ENCODE measurements around the gene KREMEN1. TPM values are rescaled to one million over a fixed set of nuclear protein-coding genes. Genes with fewer than 3 reads are reported as not detected.
"Not testable (repeated sequence)": the region's sequence is repeated elsewhere in the genome, so short reads cannot be mapped to it uniquely, and the experiment has no call there.

KREMEN1 gene
- total and polyA plus RNA-seq, 4 donors = 1.2 to 22.6 (median 3.8) TPM

GRCh38 chr22:29039148-29039547, 33.7 kb upstream of the KREMEN1 start:
- no peaks in the 10 kb centered on the region for H3K36me3 ChIP-seq (ENCODE audit: control insufficient read depth in 4 of 4, insufficient read depth in 3 of 4, low read depth in 1 of 4, low read length in 3 of 4)
- TF ChIP-seq TAF1 (conservative IDR thresholded peaks at IDR 0.05) (no peak), HNF4A (conservative IDR thresholded peaks at IDR 0.05) (no peak), REST (IDR thresholded peaks at IDR 0.05) (no peak), GABPA (IDR thresholded peaks at IDR 0.05 in 1 of 2, conservative IDR thresholded peaks at IDR 0.05 in 1 of 2) (no peak), FOXA2 (IDR thresholded peaks at IDR 0.05) (no peak)
- no peak overlapping the region for H3K4me3 ChIP-seq (ENCODE audit: low read depth in 1 of 3, low read length in 3 of 3)
- no peak overlapping the region for H3K27ac ChIP-seq (ENCODE audit: low read depth in 1 of 2, low read length in 2 of 2)
- H3K4me1 ChIP-seq (ENCODE audit: control insufficient read depth in 4 of 4, insufficient read depth in 4 of 4, low read length in 3 of 4) = peaks cover 0 to 27% (median 19%) of the 10 kb centered on the region in 4 donors
- no peaks in the 10 kb centered on the region for H3K27me3 ChIP-seq (ENCODE audit: control insufficient read depth in 4 of 4, insufficient read depth in 4 of 4, low read length in 3 of 4)
- WGBS = 91% methylated on average over 9 of the region's 9 CpGs
- H3K9ac ChIP-seq (ENCODE audit: low read depth in 1 of 2, low read length in 2 of 2) = no peak overlapping the region
- no peaks in the 10 kb centered on the region for H3K9me3 ChIP-seq (ENCODE audit: control insufficient read depth in 4 of 4, low read length in 3 of 4)
- DNase-seq (ENCODE audit: low spot score) = no peak

GRCh38 chr22:29039684-29040083, 33.2 kb upstream of the KREMEN1 start:
- H3K27me3 ChIP-seq (ENCODE audit: control insufficient read depth in 4 of 4, insufficient read depth in 4 of 4, low read length in 3 of 4); H3K27ac ChIP-seq (ENCODE audit: low read depth in 1 of 2, low read length in 2 of 2); H3K9ac ChIP-seq (ENCODE audit: low read depth in 1 of 2, low read length in 2 of 2); H3K4me3 ChIP-seq (ENCODE audit: low read depth in 1 of 3, low read length in 3 of 3); DNase-seq (ENCODE audit: low spot score); H3K36me3 ChIP-seq (ENCODE audit: control insufficient read depth in 4 of 4, insufficient read depth in 3 of 4, low read depth in 1 of 4, low read length in 3 of 4); H3K9me3 ChIP-seq (ENCODE audit: control insufficient read depth in 4 of 4, low read length in 3 of 4): not testable (repeated sequence)
- H3K4me1 ChIP-seq (ENCODE audit: control insufficient read depth in 4 of 4, insufficient read depth in 4 of 4, low read length in 3 of 4) = peaks cover 0 to 31% (median 21%) of the 10 kb centered on the region in 4 donors
- 88% methylated on average over 4 of the region's 4 CpGs for WGBS

GRCh38 chr22:29040385-29041275, 32.2 kb upstream of the KREMEN1 start:
- Histone ChIP-seq H3K27me3 (ENCODE audit: control insufficient read depth in 4 of 4, insufficient read depth in 4 of 4, low read length in 3 of 4) (no peaks in the 10 kb centered on the region), H3K4me1 (ENCODE audit: control insufficient read depth in 4 of 4, insufficient read depth in 4 of 4, low read length in 3 of 4) (peaks cover 0 to 31% (median 21%) of the 10 kb centered on the region in 4 donors), H3K27ac (ENCODE audit: low read depth in 1 of 2, low read length in 2 of 2) (peak overlapping the region in 1 of 2 donors; percentile 11), H3K9me3 (ENCODE audit: control insufficient read depth in 4 of 4, low read length in 3 of 4) (no peaks in the 10 kb centered on the region), H3K36me3 (ENCODE audit: control insufficient read depth in 4 of 4, insufficient read depth in 3 of 4, low read depth in 1 of 4, low read length in 3 of 4) (peaks cover 0 to 3% (median 0%) of the 10 kb centered on the region in 4 donors), H3K4me3 (ENCODE audit: low read depth in 1 of 3, low read length in 3 of 3) (no peak overlapping the region), H3K9ac (ENCODE audit: low read depth in 1 of 2, low read length in 2 of 2) (no peak overlapping the region)
- 37% methylated on average over 9 of the region's 9 CpGs for WGBS
- peak; percentile 62 for DNase-seq (ENCODE audit: low spot score)
- TF ChIP-seq, protein P1, sequence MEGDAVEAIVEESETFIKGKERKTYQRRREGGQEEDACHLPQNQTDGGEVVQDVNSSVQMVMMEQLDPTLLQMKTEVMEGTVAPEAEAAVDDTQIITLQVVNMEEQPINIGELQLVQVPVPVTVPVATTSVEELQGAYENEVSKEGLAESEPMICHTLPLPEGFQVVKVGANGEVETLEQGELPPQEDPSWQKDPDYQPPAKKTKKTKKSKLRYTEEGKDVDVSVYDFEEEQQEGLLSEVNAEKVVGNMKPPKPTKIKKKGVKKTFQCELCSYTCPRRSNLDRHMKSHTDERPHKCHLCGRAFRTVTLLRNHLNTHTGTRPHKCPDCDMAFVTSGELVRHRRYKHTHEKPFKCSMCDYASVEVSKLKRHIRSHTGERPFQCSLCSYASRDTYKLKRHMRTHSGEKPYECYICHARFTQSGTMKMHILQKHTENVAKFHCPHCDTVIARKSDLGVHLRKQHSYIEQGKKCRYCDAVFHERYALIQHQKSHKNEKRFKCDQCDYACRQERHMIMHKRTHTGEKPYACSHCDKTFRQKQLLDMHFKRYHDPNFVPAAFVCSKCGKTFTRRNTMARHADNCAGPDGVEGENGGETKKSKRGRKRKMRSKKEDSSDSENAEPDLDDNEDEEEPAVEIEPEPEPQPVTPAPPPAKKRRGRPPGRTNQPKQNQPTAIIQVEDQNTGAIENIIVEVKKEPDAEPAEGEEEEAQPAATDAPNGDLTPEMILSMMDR (IDR thresholded peaks at IDR 0.05; ENCODE audit: low read depth, low read length, missing input control) = peak; percentile 99
- TF ChIP-seq JUND (IDR thresholded peaks at IDR 0.05) (no peak), FOXA1 (IDR thresholded peaks at IDR 0.05) (no peak), HNF4G (IDR thresholded peaks at IDR 0.05) (no peak), HNF4A (conservative IDR thresholded peaks at IDR 0.05) (peak in 1 of 2 donors; percentile 18), SP1 (IDR thresholded peaks at IDR 0.05) (peak; percentile 24), RXRA (IDR thresholded peaks at IDR 0.05) (peak in 1 of 2 donors; percentile 40), RAD21 (IDR thresholded peaks at IDR 0.05) (peak; percentile 98 to 99)
- TF ChIP-seq, protein P2, sequence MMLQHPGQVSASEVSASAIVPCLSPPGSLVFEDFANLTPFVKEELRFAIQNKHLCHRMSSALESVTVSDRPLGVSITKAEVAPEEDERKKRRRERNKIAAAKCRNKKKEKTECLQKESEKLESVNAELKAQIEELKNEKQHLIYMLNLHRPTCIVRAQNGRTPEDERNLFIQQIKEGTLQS (IDR thresholded peaks at IDR 0.05) = peak; percentile 71

Data from liver (tissue), 9 donors.